Measurements from ENCODE around the gene CHST13.
A peak's percentile ranks its signal among the peaks of the same experiment; 100 is the strongest.

Gene CHST13

GRCh38 chr3:126488185-126488584 is 35.8 kb upstream of the CHST13 start:
- DNase-seq, result no peak

- DNase-seq, result no peak
Measured at GRCh38 chr3:126488886-126489569, 34.9 kb upstream of the CHST13 start.

GRCh38 chr3:126490619-126491018 is 33.3 kb upstream of the CHST13 start:
- DNase-seq, result no peak

GRCh38 chr3:126491221-126492013 is 32.5 kb upstream of the CHST13 start:
- no peak for DNase-seq

GRCh38 chr3:126493051-126493450 is 30.9 kb upstream of the CHST13 start:
- DNase-seq, result no peak

- no peak for DNase-seq
Measured at GRCh38 chr3:126493739-126494138, 30.2 kb upstream of the CHST13 start.

- DNase-seq, result peak in 1 of 2 experiments; percentile 41
Measured at GRCh38 chr3:126494204-126494969, 29.6 kb upstream of the CHST13 start.

GRCh38 chr3:126494970-126495230 is 29.1 kb upstream of the CHST13 start:
- no peak for DNase-seq

- no peak for DNase-seq
Measured at GRCh38 chr3:126495786-126496185, 28.2 kb upstream of the CHST13 start.

- no peak for DNase-seq
Measured at GRCh38 chr3:126496894-126497850, 26.8 kb upstream of the CHST13 start.

- no peak for DNase-seq
Measured at GRCh38 chr3:126497956-126498355, 26.0 kb upstream of the CHST13 start.

GRCh38 chr3:126498461-126498860 is 25.5 kb upstream of the CHST13 start:
- no peak for DNase-seq

GRCh38 chr3:126498929-126499328 is 25.0 kb upstream of the CHST13 start:
- no peak for DNase-seq

- no peak for DNase-seq
Measured at GRCh38 chr3:126499401-126499800, 24.6 kb upstream of the CHST13 start.

GRCh38 chr3:126500016-126500415 is 23.9 kb upstream of the CHST13 start:
- DNase-seq, result no peak

GRCh38 chr3:126501054-126501453 is 22.9 kb upstream of the CHST13 start:
- DNase-seq, result no peak

GRCh38 chr3:126501736-126502135 is 22.2 kb upstream of the CHST13 start:
- no peak for DNase-seq

GRCh38 chr3:126502656-126503055 is 21.3 kb upstream of the CHST13 start:
- DNase-seq, result no peak

GRCh38 chr3:126503701-126504100 is 20.3 kb upstream of the CHST13 start:
- no peak for DNase-seq

- no peak for DNase-seq
Measured at GRCh38 chr3:126507886-126508285, 16.1 kb upstream of the CHST13 start.

GRCh38 chr3:126508564-126508964 is 15.4 kb upstream of the CHST13 start:
- DNase-seq, result no peak

- DNase-seq, result peak; percentile 26 to 81
Measured at GRCh38 chr3:126509597-126510307, 14.2 kb upstream of the CHST13 start.

Measured in NCI-H446 (cell line).